ENCODE results near the gene TBXAS1. TPM values are rescaled to one million over a fixed set of nuclear protein-coding genes. Genes with fewer than 3 reads are reported as not detected.

TBXAS1 gene
- total and polyA plus RNA-seq, 4 donors: 4.1 to 22.4 (median 12.2) TPM

- WGBS: 94% methylated on average over 4 of the region's 4 CpGs
- Histone ChIP-seq H3K9me3 (ENCODE audit: control insufficient read depth in 4 of 4, low read length in 3 of 4) (no peaks in the 10 kb centered on the region), H3K4me3 (ENCODE audit: low read depth in 1 of 3, low read length in 3 of 3) (no peak overlapping the region), H3K4me1 (ENCODE audit: control insufficient read depth in 4 of 4, insufficient read depth in 4 of 4, low read length in 3 of 4) (no peaks in the 10 kb centered on the region), H3K9ac (ENCODE audit: low read depth in 1 of 2, low read length in 2 of 2) (no peak overlapping the region), H3K27me3 (ENCODE audit: control insufficient read depth in 4 of 4, insufficient read depth in 4 of 4, low read length in 3 of 4) (no peaks in the 10 kb centered on the region), H3K27ac (ENCODE audit: low read depth in 1 of 2, low read length in 2 of 2) (no peak overlapping the region), H3K36me3 (ENCODE audit: control insufficient read depth in 4 of 4, insufficient read depth in 3 of 4, low read depth in 1 of 4, low read length in 3 of 4) (peaks cover 13 to 41% (median 13%) of the 10 kb centered on the region in 4 donors)
- TF ChIP-seq FOXA1 (IDR thresholded peaks at IDR 0.05): no peak
- TF ChIP-seq, protein P1, sequence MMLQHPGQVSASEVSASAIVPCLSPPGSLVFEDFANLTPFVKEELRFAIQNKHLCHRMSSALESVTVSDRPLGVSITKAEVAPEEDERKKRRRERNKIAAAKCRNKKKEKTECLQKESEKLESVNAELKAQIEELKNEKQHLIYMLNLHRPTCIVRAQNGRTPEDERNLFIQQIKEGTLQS (IDR thresholded peaks at IDR 0.05): no peak
- TF ChIP-seq HNF4G (IDR thresholded peaks at IDR 0.05): no peak
- TF ChIP-seq, protein P2, sequence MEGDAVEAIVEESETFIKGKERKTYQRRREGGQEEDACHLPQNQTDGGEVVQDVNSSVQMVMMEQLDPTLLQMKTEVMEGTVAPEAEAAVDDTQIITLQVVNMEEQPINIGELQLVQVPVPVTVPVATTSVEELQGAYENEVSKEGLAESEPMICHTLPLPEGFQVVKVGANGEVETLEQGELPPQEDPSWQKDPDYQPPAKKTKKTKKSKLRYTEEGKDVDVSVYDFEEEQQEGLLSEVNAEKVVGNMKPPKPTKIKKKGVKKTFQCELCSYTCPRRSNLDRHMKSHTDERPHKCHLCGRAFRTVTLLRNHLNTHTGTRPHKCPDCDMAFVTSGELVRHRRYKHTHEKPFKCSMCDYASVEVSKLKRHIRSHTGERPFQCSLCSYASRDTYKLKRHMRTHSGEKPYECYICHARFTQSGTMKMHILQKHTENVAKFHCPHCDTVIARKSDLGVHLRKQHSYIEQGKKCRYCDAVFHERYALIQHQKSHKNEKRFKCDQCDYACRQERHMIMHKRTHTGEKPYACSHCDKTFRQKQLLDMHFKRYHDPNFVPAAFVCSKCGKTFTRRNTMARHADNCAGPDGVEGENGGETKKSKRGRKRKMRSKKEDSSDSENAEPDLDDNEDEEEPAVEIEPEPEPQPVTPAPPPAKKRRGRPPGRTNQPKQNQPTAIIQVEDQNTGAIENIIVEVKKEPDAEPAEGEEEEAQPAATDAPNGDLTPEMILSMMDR (IDR thresholded peaks at IDR 0.05; ENCODE audit: low read depth, low read length, missing input control): no peak
- no peak for TF ChIP-seq ZBTB33 (IDR thresholded peaks at IDR 0.05)
- TF ChIP-seq, protein P3, sequence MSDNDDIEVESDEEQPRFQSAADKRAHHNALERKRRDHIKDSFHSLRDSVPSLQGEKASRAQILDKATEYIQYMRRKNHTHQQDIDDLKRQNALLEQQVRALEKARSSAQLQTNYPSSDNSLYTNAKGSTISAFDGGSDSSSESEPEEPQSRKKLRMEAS (IDR thresholded peaks at IDR 0.05): no peak
- TF ChIP-seq RXRA (IDR thresholded peaks at IDR 0.05): no peak
- TF ChIP-seq EGR1 (IDR thresholded peaks at IDR 0.05; ENCODE audit: low read depth in 2 of 2): no peak
- TF ChIP-seq NR2F2 (IDR thresholded peaks at IDR 0.05): no peak
- no peak for TF ChIP-seq TAF1 (conservative IDR thresholded peaks at IDR 0.05)
- TF ChIP-seq FOXA2 (IDR thresholded peaks at IDR 0.05): no peak
- TF ChIP-seq SP1 (IDR thresholded peaks at IDR 0.05): no peak
- DNase-seq (ENCODE audit: low spot score): no peak
Observed at GRCh38 chr7:140028311-140028710, 199.2 kb downstream of the TBXAS1 start.

DNA sequence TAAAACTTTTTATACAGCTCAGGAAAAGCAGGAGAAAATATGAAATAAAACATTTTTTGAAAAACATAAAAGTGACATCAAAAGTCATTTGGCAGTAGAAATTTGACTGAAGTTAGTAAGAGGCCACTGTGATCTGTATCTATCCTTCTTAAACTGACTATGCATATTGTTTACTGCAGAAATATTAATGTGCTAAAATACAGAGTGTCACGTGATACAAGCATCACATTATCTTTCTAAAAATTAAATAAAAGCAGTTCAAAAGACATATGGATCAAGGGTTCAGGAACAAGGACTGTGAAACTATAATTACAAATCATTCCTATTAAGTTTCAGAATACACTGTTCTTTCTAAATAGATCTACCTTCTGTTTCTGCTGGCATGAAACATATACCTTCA lies 200.0 kb downstream of the TBXAS1 start:
- H3K27ac ChIP-seq (ENCODE audit: low read depth in 1 of 2, low read length in 2 of 2): no peak overlapping the region
- H3K4me3 ChIP-seq (ENCODE audit: low read depth in 1 of 3, low read length in 3 of 3): no peak overlapping the region
- no peak overlapping the region for H3K9ac ChIP-seq (ENCODE audit: low read depth in 1 of 2, low read length in 2 of 2)
- no peak for DNase-seq (ENCODE audit: low spot score)
- H3K27me3 ChIP-seq (ENCODE audit: control insufficient read depth in 4 of 4, insufficient read depth in 4 of 4, low read length in 3 of 4): no peaks in the 10 kb centered on the region
- 98% methylated on average over 1 of the region's 1 CpG for WGBS
- H3K4me1 ChIP-seq (ENCODE audit: control insufficient read depth in 4 of 4, insufficient read depth in 4 of 4, low read length in 3 of 4): no peaks in the 10 kb centered on the region
- TF ChIP-seq RXRA (IDR thresholded peaks at IDR 0.05): no peak
- TF ChIP-seq HNF4A (conservative IDR thresholded peaks at IDR 0.05): no peak
- TF ChIP-seq, protein P4, sequence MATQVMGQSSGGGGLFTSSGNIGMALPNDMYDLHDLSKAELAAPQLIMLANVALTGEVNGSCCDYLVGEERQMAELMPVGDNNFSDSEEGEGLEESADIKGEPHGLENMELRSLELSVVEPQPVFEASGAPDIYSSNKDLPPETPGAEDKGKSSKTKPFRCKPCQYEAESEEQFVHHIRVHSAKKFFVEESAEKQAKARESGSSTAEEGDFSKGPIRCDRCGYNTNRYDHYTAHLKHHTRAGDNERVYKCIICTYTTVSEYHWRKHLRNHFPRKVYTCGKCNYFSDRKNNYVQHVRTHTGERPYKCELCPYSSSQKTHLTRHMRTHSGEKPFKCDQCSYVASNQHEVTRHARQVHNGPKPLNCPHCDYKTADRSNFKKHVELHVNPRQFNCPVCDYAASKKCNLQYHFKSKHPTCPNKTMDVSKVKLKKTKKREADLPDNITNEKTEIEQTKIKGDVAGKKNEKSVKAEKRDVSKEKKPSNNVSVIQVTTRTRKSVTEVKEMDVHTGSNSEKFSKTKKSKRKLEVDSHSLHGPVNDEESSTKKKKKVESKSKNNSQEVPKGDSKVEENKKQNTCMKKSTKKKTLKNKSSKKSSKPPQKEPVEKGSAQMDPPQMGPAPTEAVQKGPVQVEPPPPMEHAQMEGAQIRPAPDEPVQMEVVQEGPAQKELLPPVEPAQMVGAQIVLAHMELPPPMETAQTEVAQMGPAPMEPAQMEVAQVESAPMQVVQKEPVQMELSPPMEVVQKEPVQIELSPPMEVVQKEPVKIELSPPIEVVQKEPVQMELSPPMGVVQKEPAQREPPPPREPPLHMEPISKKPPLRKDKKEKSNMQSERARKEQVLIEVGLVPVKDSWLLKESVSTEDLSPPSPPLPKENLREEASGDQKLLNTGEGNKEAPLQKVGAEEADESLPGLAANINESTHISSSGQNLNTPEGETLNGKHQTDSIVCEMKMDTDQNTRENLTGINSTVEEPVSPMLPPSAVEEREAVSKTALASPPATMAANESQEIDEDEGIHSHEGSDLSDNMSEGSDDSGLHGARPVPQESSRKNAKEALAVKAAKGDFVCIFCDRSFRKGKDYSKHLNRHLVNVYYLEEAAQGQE (IDR thresholded peaks at IDR 0.05): no peak
- TF ChIP-seq YY1 (IDR thresholded peaks at IDR 0.05): no peak
- TF ChIP-seq JUND (IDR thresholded peaks at IDR 0.05): no peak
- no peak for TF ChIP-seq FOXA2 (IDR thresholded peaks at IDR 0.05)
- TF ChIP-seq, protein P3 (IDR thresholded peaks at IDR 0.05): no peak
- TF ChIP-seq EGR1 (IDR thresholded peaks at IDR 0.05; ENCODE audit: low read depth in 2 of 2): no peak
- TF ChIP-seq, protein P2 (IDR thresholded peaks at IDR 0.05; ENCODE audit: low read depth, low read length, missing input control): no peak
- TF ChIP-seq HNF4G (IDR thresholded peaks at IDR 0.05): no peak
- TF ChIP-seq RAD21 (IDR thresholded peaks at IDR 0.05): no peak
- TF ChIP-seq ZBTB33 (IDR thresholded peaks at IDR 0.05): no peak
- TF ChIP-seq SP1 (IDR thresholded peaks at IDR 0.05): no peak
- no peak for TF ChIP-seq FOXA1 (IDR thresholded peaks at IDR 0.05)
- TF ChIP-seq GABPA (IDR thresholded peaks at IDR 0.05 in 1 of 2, conservative IDR thresholded peaks at IDR 0.05 in 1 of 2): no peak
- TF ChIP-seq, protein P1 (IDR thresholded peaks at IDR 0.05): no peak
- no peaks in the 10 kb centered on the region for H3K9me3 ChIP-seq (ENCODE audit: control insufficient read depth in 4 of 4, low read length in 3 of 4)
- H3K36me3 ChIP-seq (ENCODE audit: control insufficient read depth in 4 of 4, insufficient read depth in 3 of 4, low read depth in 1 of 4, low read length in 3 of 4): peaks cover 12 to 42% (median 16%) of the 10 kb centered on the region in 4 donors

Measured in liver (tissue), 9 donors.